Uterus (tissue), 2 donors: ENCODE results near the gene GYS1.

Experiments
- POLR2A ChIP-seq, 2 donors: fragments of 450-650 bp; IDR thresholded peaks; one replicate each; pipeline ENCODE4 v1.6.1; 2016; ENCODE audit warnings: antibody characterized with exemption in 2 of 2, mild to moderate bottlenecking in 1 of 2, moderate library complexity in 1 of 2
- TF ChIP-seq, protein P1 (sequence below), 4 experiments: fragments of 200-600 bp in 2 of 4; fragments of 450-650 bp in 2 of 4; sonication (generic) in 2 of 4; IDR thresholded peaks; one replicate each; pipeline ENCODE4 v1.5.1; 2016 to 2019; ENCODE audit warnings: antibody characterized with exemption in 4 of 4, mild to moderate bottlenecking in 2 of 4, moderate library complexity in 1 of 4

DNA sequence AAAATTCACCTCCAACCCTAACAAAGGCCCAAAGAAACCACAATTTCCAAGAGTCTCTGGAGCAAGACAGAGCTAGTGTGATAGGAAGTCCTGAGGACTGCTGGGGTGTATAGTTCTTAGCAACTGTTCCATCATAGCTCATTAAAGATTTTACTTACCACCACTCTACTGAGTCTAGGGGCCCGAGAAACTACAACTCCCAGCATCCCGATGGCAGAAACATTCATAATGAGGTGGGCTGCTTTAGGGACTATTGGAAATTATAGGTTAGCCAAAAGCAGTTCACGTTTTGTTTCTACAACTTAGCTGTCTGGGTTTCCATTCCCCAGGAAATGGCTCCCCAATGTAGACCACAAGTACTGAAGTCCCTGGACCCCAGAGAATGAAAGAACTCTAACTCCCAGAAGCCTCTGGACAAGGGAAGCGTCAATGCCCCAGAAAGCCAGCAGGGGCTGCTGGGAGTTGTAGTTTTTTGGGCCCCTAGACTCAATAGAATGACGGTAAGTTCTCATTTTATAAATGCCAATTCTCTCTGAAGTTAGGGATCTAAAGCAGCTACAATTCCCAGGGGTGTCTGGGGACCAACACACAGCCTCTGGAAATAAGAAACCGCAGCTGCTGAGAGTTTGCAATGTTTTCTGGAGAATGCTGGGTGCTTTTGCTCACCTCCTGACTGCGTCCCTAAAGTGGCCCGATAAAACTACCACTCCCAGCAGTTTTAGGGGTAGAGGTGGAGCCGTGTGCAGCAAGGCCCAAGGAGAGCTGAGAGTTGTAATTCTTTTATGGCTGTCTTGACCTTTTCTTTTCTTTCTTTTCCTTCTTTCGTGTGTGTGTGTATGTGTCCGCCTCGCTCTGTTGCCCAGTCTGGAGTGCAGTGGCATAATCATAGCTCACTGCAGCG, 16.9 kb downstream of the GYS1 start:
- TF ChIP-seq, protein P1, sequence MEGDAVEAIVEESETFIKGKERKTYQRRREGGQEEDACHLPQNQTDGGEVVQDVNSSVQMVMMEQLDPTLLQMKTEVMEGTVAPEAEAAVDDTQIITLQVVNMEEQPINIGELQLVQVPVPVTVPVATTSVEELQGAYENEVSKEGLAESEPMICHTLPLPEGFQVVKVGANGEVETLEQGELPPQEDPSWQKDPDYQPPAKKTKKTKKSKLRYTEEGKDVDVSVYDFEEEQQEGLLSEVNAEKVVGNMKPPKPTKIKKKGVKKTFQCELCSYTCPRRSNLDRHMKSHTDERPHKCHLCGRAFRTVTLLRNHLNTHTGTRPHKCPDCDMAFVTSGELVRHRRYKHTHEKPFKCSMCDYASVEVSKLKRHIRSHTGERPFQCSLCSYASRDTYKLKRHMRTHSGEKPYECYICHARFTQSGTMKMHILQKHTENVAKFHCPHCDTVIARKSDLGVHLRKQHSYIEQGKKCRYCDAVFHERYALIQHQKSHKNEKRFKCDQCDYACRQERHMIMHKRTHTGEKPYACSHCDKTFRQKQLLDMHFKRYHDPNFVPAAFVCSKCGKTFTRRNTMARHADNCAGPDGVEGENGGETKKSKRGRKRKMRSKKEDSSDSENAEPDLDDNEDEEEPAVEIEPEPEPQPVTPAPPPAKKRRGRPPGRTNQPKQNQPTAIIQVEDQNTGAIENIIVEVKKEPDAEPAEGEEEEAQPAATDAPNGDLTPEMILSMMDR (IDR thresholded peaks at IDR 0.05), result no peak
- TF ChIP-seq POLR2A (IDR thresholded peaks at IDR 0.05), result no peak
